IMR-90 (cell line): ENCODE measurements around the gene PRMT7. TPM values are rescaled to one million over a fixed set of nuclear protein-coding genes. Genes with fewer than 3 reads are reported as not detected.

Source experiments
- ATAC-seq: fragments of 200-7000 bp; cut with Tn5 transposase; 2 replicates; pipeline ENCODE4 v1.9.1; 2020; ENCODE audit warnings: low read depth, mild to moderate bottlenecking, moderate library complexity
- BruUV-seq: library from RNA; stranded (reverse); fragments of 400-500 nt; replicated peaks from 2 replicates; lab custom pipeline; 2021; lab: Mats Ljungman, UMichigan
- CTCF ChIA-PET: fragments of 300-600 bp; formaldehyde crosslinking; extraction: SDS; loops from one replicate; lab custom pipeline; 2021; ENCODE audit warnings: antibody characterized with exemption; lab: Yijun Ruan, JAX
- POLR2A ChIA-PET: fragments of 300-600 bp; sonication (Branson Sonifier 250); formaldehyde crosslinking; loops from one replicate; lab custom pipeline; 2022; ENCODE audit warnings: antibody characterized with exemption; ENCODE audit not compliant: unreplicated experiment; lab: Charles Lee
- DNase-seq: peaks from one replicate; pipeline ENCODE4 v3.0.0; 2013
- H2AFZ ChIP-seq: replicated peaks from 2 replicates; pipeline ENCODE3; 2013; ENCODE audit warnings: low read length, mild to moderate bottlenecking; ENCODE audit not compliant: poor library complexity
- H2AK5ac ChIP-seq: 2 replicates; pipeline ENCODE4 v1.6.1; 2013; ENCODE audit warnings: low read depth, low read length, inconsistent platforms
- H2AK9ac ChIP-seq: replicated peaks from 2 replicates; pipeline ENCODE3; 2013; ENCODE audit warnings: mild to moderate bottlenecking, low read depth, low read length, moderate library complexity; ENCODE audit not compliant: poor library complexity
- H2BK120ac ChIP-seq: 2 replicates; pipeline ENCODE4 v1.6.1; 2013; ENCODE audit warnings: low read depth, low read length, inconsistent platforms
- H2BK15ac ChIP-seq: 3 replicates; pipeline ENCODE4 v1.6.1; 2013; ENCODE audit warnings: low read depth, low read length, inconsistent platforms
- H2BK20ac ChIP-seq: 2 replicates; pipeline ENCODE4 v1.6.1; 2013; ENCODE audit warnings: low read depth, mild to moderate bottlenecking, inconsistent platforms, low read length, moderate library complexity
- H2BK5ac ChIP-seq: 2 replicates; pipeline ENCODE4 v1.6.1; 2013; ENCODE audit warnings: mild to moderate bottlenecking, low read depth, low read length, inconsistent platforms; ENCODE audit not compliant: poor library complexity, severe bottlenecking
- H3K14ac ChIP-seq: replicated peaks from 2 replicates; pipeline ENCODE4 v1.6.1; 2013; ENCODE audit warnings: low read depth, low read length, inconsistent platforms
- H3K18ac ChIP-seq: 2 replicates; pipeline ENCODE4 v1.6.1; 2013; ENCODE audit warnings: low read depth, low read length, control low read depth
- H3K23ac ChIP-seq: 2 replicates; pipeline ENCODE4 v1.6.1; 2013; ENCODE audit warnings: low read depth, low read length, inconsistent platforms
- H3K27ac ChIP-seq: 2 replicates; pipeline ENCODE4 v1.5.1; 2013; ENCODE audit warnings: mild to moderate bottlenecking, control low read depth, low read length; ENCODE audit not compliant: insufficient read depth
- H3K27me3 ChIP-seq: 2 replicates; pipeline ENCODE4 v1.6.1; 2013; ENCODE audit warnings: low read length; ENCODE audit not compliant: control insufficient read depth, insufficient read depth
- H3K36me3 ChIP-seq: 2 replicates; pipeline ENCODE4 v1.6.1; 2013; ENCODE audit warnings: low read length, mixed read lengths; ENCODE audit not compliant: control insufficient read depth, insufficient read depth
- H3K4ac ChIP-seq: 2 replicates; pipeline ENCODE4 v1.6.1; 2013; ENCODE audit warnings: low read depth, low read length, inconsistent platforms
- H3K4me1 ChIP-seq: 2 replicates; pipeline ENCODE4 v1.6.1; 2013; ENCODE audit warnings: low read length, mixed read lengths; ENCODE audit not compliant: control insufficient read depth, insufficient read depth
- H3K4me2 ChIP-seq: 2 replicates; pipeline ENCODE4 v1.6.1; 2013; ENCODE audit warnings: low read depth, mild to moderate bottlenecking, control low read depth, low read length, moderate library complexity
- H3K4me3 ChIP-seq: 2 replicates; pipeline ENCODE4 v1.5.1; 2013; ENCODE audit warnings: low read depth, mild to moderate bottlenecking, control low read depth, low read length, moderate library complexity; ENCODE audit not compliant: insufficient read depth
- H3K56ac ChIP-seq: 2 replicates; pipeline ENCODE4 v1.6.1; 2013; ENCODE audit warnings: low read length, inconsistent platforms; ENCODE audit not compliant: insufficient read depth; ENCODE audit errors: extremely low read depth
- H3K79me1 ChIP-seq, 2 experiments: 2 replicates each; pipeline ENCODE4 v1.6.1; 2013; ENCODE audit warnings: low read length in 2 of 2, inconsistent platforms in 1 of 2, low read depth in 1 of 2
- H3K9ac ChIP-seq: 2 replicates; pipeline ENCODE4 v1.6.1; 2013; ENCODE audit warnings: low read depth, low read length, control low read depth
- H3K9me1 ChIP-seq: 2 replicates; pipeline ENCODE4 v1.6.1; 2013; ENCODE audit warnings: low read length, inconsistent platforms; ENCODE audit not compliant: insufficient read depth
- H3K9me3 ChIP-seq: 2 replicates; pipeline ENCODE4 v1.6.1; 2013; ENCODE audit warnings: low read length; ENCODE audit not compliant: control insufficient read depth, insufficient read depth
- H4K20me1 ChIP-seq: 2 replicates; pipeline ENCODE4 v1.6.1; 2013; ENCODE audit warnings: low read length, inconsistent platforms; ENCODE audit not compliant: insufficient read depth
- H4K5ac ChIP-seq: 2 replicates; pipeline ENCODE4 v1.6.1; 2013; ENCODE audit warnings: mild to moderate bottlenecking, low read depth, low read length, control low read depth
- H4K8ac ChIP-seq, 2 experiments: 2 replicates each; pipeline ENCODE4 v1.6.1; 2013; ENCODE audit warnings: low read depth in 2 of 2, low read length in 2 of 2, control low read depth in 1 of 2, inconsistent platforms in 1 of 2
- H4K91ac ChIP-seq: 2 replicates; pipeline ENCODE4 v1.6.1; 2013; ENCODE audit warnings: low read depth, low read length, inconsistent platforms; ENCODE audit not compliant: insufficient read depth
- MAFK ChIP-seq: IDR thresholded peaks from 2 replicates; pipeline ENCODE4 v1.6.1; 2012; ENCODE audit warnings: low read depth, low read length, improper control_type of control experiment
- MAZ ChIP-seq: IDR thresholded peaks from 2 replicates; pipeline ENCODE4 v1.6.1; 2012; ENCODE audit warnings: low read depth, mild to moderate bottlenecking, low read length, improper control_type of control experiment, moderate library complexity, borderline replicate concordance
- WGBS, 2 experiments: methylation state at CpG; one replicate each; pipeline versions ENCODE4 v1.1.5 to v1.1.7; 2013; ENCODE audit warnings: missing lambda C conversion rate in 2 of 2; ENCODE audit not compliant: insufficient read length in 1 of 2; ENCODE audit errors: extremely low coverage in 2 of 2; 5-methylcytosine and 5-hydroxymethylcytosine counted together
- dilution Hi-C: fragments of 300-500 bp; cut with HindIII; formaldehyde crosslinking; loops from one replicate; pipeline ENCODE4 v1.14.3; 2018; ENCODE audit warnings: low sequenced_read_pairs; ENCODE audit not compliant: unreplicated experiment
- in situ Hi-C: fragments of 300-500 bp; cut with MboI; formaldehyde crosslinking; loops from 3 replicates; pipeline ENCODE4 v1.14.3; 2019; ENCODE audit warnings: low sequenced_read_pairs, inconsistent platforms, mixed read lengths
- intact Hi-C: fragments of 100-400 bp; cut with micrococcal nuclease; formaldehyde crosslinking; loops from 2 replicates; pipeline ENCODE4 v1.10.0; 2022
- polyA plus RNA-seq, 3 experiments: library from polyadenylated mRNA; depleted of rRNA; stranded (reverse); fragments of >200 nt; gene quantifications; 2 replicates each; pipeline ENCODE4 v1.2.3, GENCODE V29; 2012; ENCODE audit warnings: low replicate concordance in 1 of 3
- total RNA-seq: library from RNA; depleted of rRNA; stranded (reverse); fragments of >200 nt; gene quantifications from 2 replicates; pipeline ENCODE4 v1.2.3, GENCODE V29; 2012

PRMT7 gene
- total and polyA plus RNA-seq, 2 of the 4 experiments (the other 2 are of a cell fraction) = 63.1 to 68.6 TPM

DNA sequence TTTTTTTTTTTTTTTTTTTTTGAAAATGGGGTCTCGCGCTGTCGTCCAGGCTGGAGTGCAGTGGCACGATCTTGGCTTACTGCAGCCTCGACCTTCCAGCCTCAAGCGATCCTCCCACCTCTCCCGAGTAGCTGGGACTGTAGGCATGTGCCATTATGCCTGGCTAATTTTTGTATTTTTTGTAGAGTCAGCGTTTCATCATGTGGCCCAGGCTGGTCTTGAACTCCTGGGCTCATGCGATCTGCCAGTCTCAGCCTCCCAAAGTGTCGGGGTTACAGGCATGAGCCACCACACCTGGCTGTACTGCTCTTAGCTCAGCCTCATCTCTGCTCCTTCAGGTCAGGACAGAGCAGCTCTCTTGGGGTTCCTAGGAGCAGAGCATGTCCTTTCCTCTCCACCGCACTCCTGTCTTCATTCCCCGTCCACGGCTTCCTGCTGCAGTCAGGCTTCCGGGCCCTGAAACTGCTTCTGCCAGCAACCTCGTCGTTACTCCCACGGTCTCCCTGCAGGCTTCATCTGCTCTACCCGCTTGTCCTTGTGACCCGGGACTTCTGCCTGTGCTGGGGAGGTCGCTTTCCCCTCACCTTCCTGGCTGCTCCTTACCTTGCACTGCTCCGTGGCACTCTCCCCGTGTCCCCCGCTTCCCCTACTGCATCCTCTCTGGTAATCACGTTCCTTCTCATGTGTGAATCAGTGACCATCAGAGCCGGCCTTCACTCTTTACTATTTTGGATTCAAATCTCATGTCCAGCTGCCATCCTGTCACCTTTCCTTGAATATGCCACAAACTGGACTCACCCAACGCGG is 38.0 kb downstream of the PRMT7 start:
- in situ Hi-C loops (no loop called here), intact Hi-C loops (no loop called here), dilution Hi-C loops (no loop called here)
- H3K27me3 ChIP-seq = no peaks in the 10 kb centered on the region
- no peak overlapping the region for H3K9ac ChIP-seq
- ATAC-seq (no peak), DNase-seq (no peak)
- no peak overlapping the region for H2BK15ac ChIP-seq
- H4K20me1 ChIP-seq = no peaks in the 10 kb centered on the region; the same call in 1 of the 2 replicates
- no peak overlapping the region for H3K23ac ChIP-seq
- no peak overlapping the region for H4K5ac ChIP-seq
- 98% methylated on average over 11 of the region's 27 CpGs; no CpG with 5 or more reads in 1 of the 2 experiments for WGBS, 2 experiments
- H3K9me3 ChIP-seq = no peaks in the 10 kb centered on the region
- H3K4me2 ChIP-seq = no peak overlapping the region
- H2AK5ac ChIP-seq = no peak overlapping the region
- peaks cover 73% of the 10 kb centered on the region for H3K36me3 ChIP-seq
- BruUV-seq = no TSS peak
- no peak overlapping the region for H2BK20ac ChIP-seq
- no peak overlapping the region for H3K4ac ChIP-seq
- H2BK120ac ChIP-seq = no peak overlapping the region
- TF ChIP-seq MAZ (no peak), MAFK (peak; percentile 82)
- peaks cover 4% of the 10 kb centered on the region; the same call in 1 of the 2 replicates for H3K9me1 ChIP-seq
- H2AK9ac ChIP-seq = no peak overlapping the region
- H3K27ac ChIP-seq = no peak overlapping the region
- H4K8ac ChIP-seq = no peak overlapping the region
- ChIA-PET CTCF (no interaction called here), POLR2A (no interaction called here)
- H3K14ac ChIP-seq = no peak overlapping the region
- H2AFZ ChIP-seq = no peak overlapping the region
- no peak overlapping the region for H3K56ac ChIP-seq
- no peak overlapping the region for H2BK5ac ChIP-seq
- no peaks in the 10 kb centered on the region for H3K79me1 ChIP-seq
- H3K4me3 ChIP-seq = no peak overlapping the region
- H4K91ac ChIP-seq = no peak overlapping the region
- no peak overlapping the region for H3K18ac ChIP-seq
- H3K4me1 ChIP-seq = no peaks in the 10 kb centered on the region
